Left renal pelvis (tissue), 4 donors: ENCODE data around the gene PLA2G5. TPM values are rescaled to one million over a fixed set of nuclear protein-coding genes. Genes with fewer than 3 reads are reported as not detected.

Source experiments
- DNase-seq, 4 donors: peaks; one replicate each; pipeline ENCODE4 v3.0.0-alpha.2; 2013; ENCODE audit warnings: low read depth in 4 of 4, low spot score in 3 of 4
- polyA plus RNA-seq, 4 donors: library from polyadenylated mRNA; unstranded; fragments of 120-200 nt; gene quantifications; one replicate each; pipeline ENCODE4 v1.2.1, GENCODE V29; 2013; ENCODE audit not compliant: insufficient read length in 4 of 4

Gene PLA2G5
- polyA plus RNA-seq, 4 donors, result not detected

GRCh38 chr1:20061866-20062265 lies 8.1 kb upstream of the PLA2G5 start:
- DNase-seq, result no peak

- no peak for DNase-seq
Measured at GRCh38 chr1:20063861-20064292, 6.1 kb upstream of the PLA2G5 start.

- no peak for DNase-seq
Measured at GRCh38 chr1:20068722-20069121, 1.3 kb upstream of the PLA2G5 start.

GRCh38 chr1:20070357-20070756 lies 363 bp downstream of the PLA2G5 start:
- DNase-seq, result no peak

GRCh38 chr1:20071416-20071815 lies 1.4 kb downstream of the PLA2G5 start:
- no peak for DNase-seq

GRCh38 chr1:20072771-20073170 lies 2.8 kb downstream of the PLA2G5 start:
- no peak for DNase-seq

- DNase-seq, result no peak
Measured at GRCh38 chr1:20073256-20073655, 3.3 kb downstream of the PLA2G5 start.

- DNase-seq, result no peak
Measured at GRCh38 chr1:20074055-20074724, 4.2 kb downstream of the PLA2G5 start.

GRCh38 chr1:20074725-20075171 lies 4.8 kb downstream of the PLA2G5 start:
- no peak for DNase-seq

GRCh38 chr1:20075345-20075744 lies 5.4 kb downstream of the PLA2G5 start:
- no peak for DNase-seq

- DNase-seq, result no peak
Measured at GRCh38 chr1:20076223-20076622, 6.2 kb downstream of the PLA2G5 start.

- no peak for DNase-seq
Measured at GRCh38 chr1:20076710-20077461, 6.9 kb downstream of the PLA2G5 start.

GRCh38 chr1:20078171-20078651 lies 8.2 kb downstream of the PLA2G5 start:
- no peak for DNase-seq

- no peak for DNase-seq
Measured at GRCh38 chr1:20078711-20079110, 8.7 kb downstream of the PLA2G5 start.

- DNase-seq, result no peak
Measured at GRCh38 chr1:20079661-20080305, 9.8 kb downstream of the PLA2G5 start.

GRCh38 chr1:20080441-20081352 lies 10.7 kb downstream of the PLA2G5 start:
- no peak for DNase-seq

- no peak for DNase-seq
Measured at GRCh38 chr1:20081353-20081810, 11.4 kb downstream of the PLA2G5 start.

GRCh38 chr1:20082772-20083171 lies 12.8 kb downstream of the PLA2G5 start:
- DNase-seq, result no peak

GRCh38 chr1:20083178-20083944 lies 13.4 kb downstream of the PLA2G5 start:
- no peak for DNase-seq

- DNase-seq, result no peak
Measured at GRCh38 chr1:20086800-20087199, 16.8 kb downstream of the PLA2G5 start.
